Dedifferentiated amniotic fluid mesenchymal stem cell (primary cell): ENCODE results near the gene CXCL10.
"Not testable (repeated sequence)": the region's sequence is repeated elsewhere in the genome, so short reads cannot be mapped to it uniquely, and the experiment has no call there.

ENCODE experiments used
- DNase-seq: peaks from one replicate; pipeline ENCODE4 v3.0.0-alpha.2; 2016; ENCODE audit errors: extremely low spot score

CXCL10 gene

DNA sequence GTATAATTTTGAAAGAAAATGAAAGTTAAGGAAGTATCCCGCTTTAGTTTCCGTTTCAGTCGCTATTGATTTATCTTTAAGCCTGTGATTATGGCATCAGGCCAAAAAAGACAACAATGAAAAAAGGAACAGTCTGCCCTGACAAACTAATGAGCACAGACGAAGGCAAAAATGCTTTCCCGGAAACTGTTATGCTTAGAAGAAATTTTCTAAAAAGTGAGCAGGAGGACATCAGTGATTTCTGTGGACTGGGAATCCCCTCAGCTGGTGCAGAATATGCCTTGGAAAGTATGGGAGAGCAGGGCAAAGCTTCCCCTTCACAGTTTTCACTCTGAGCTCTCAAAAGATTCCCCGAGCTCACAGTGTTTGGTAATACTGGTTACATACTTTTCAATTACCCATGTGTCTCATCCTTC lies 5.1 kb upstream of the CXCL10 start:
- DNase-seq: no peak

DNA sequence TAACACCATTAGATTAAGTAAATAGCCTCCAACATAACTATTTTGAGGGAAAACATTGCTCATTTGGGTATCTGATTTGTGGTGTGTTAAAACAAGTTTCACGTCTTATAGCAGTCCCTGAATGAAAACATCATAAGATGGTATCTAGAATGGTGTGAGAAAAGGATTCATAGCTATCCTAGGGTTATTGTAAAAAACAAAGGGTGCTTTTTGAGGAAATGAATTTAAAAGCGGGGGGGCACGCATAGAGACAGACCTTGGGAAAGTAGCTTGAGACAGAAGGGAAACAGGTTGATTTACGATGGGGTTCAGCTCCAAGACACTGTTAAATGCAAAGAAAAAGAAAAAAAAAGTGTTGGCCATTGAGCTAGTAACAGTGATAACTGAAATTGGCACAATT lies 768 bp upstream of the CXCL10 start:
- no peak for DNase-seq

DNA sequence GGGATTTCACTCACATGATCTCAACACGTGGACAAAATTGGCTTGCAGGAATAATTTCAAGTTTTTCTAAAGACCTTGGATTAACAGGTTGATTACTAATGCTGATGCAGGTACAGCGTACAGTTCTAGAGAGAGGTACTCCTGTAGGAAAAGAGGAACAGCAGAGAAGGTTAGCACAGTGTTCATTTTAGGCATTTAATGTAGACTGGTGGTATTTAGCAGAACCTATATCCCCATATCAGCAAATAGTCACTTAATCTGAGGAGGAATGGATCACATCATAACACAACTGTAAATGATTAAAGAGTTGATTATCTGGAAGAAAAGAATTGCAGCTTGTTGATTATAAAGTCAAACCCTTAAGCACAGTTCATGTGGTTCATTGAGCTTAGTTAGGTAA lies 620 bp downstream of the CXCL10 start:
- DNase-seq: no peak

DNA sequence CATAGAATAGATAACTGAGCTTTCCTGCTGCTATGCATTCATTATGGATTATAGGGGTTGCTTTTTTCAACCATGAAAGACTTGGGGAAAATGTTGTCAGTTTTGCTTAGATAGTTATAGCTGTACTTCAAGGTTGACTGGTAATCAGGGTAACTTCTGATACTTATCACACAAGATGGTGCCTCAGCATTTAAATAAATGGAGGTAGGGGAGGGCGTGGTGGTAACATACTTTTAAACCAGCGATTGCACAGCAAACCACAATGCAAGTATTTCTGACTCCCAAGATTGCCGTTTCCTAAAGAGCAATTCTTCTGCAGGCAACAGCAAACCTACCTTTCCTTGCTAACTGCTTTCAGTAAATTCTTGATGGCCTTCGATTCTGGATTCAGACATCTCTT lies 1.3 kb downstream of the CXCL10 start:
- DNase-seq: no peak

DNA sequence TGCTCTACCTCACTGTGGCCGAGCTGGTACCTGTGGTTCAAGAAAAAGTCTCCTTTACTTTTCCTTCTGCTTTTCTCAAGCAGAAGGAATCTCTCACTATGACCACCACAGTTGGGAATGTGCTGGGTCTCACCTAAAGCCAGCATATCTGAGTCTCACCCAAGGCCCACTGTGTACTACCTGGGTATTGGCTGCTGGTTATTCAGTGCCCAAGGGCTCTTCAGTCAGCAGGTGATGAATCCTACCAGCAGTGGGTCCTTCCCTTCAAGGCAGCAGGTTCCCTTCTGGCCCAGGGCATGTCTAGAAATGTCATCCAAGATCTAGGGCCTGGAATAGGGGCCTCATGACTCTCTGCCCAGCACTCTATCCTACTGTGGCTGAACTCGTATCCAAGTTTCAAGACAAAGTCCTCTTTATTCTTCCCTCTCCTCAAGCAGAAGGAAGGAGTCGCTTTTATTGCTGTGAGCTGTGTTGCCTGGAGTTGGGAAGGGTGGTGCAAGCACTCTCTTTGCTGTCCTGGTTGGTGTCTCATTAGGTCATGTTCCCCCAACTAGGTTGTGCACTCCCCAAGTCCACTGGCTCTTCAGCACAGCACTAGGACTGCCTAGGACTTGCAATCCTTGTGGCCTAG lies 6.1 kb downstream of the CXCL10 start:
- no peak for DNase-seq

DNA sequence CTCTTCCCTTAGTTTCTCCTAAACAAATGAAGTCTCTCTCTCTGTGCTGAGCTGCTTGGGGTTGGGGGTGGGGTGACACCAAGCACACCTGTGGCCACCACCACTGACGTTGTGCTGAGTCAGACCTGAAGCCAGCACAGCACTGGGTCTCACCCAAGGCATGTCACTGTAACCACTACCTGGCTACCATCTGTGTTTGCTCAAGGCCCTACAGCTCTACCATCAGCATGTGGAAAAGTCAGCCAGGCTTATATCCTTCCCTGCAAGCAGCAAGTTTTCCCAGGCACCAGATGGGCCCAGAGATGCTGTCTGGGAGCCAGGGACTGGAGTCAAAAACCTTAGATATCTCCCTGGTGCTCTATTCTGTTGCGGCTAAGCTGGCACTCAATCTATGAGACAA lies 6.9 kb downstream of the CXCL10 start:
- DNase-seq: no peak

DNA sequence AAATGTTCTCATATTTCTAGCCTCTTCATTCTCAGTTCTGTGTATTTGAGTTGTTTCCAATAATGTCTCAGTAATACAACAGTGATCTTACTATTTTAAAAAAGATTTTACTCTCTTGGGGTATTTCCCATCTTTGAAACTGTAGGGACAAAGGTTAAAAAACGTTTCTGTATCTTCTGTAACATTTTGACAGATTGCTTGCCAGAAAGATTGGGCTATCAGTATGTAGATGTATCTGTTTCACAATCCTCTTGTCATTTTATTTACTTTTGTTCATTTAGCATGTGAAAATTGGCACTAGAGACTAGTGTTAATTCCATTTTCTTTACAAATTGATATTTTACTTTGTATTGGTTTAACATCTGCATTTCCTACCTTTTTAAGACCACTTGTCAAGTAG lies 9.8 kb downstream of the CXCL10 start:
- no peak for DNase-seq

DNA sequence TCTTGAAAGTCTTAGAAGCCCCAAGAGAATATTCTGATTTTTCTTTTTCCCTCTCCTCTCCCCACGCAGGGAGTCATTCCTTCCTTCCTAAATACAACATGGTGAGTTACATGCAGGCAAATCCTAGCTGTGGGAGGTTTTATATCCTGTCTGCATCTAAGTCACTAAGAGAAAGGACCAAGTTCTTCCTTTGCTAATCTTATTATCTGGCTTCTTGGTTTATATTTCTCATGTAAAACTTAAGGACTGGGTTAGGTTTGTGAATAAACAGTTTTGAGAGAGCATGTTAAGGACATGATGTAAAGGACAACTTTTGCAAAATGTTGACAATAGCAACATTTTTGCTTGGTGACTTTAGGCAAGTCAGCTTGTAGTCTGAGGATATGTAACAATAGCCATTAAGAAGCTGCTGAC lies 10.9 kb downstream of the CXCL10 start:
- no peak for DNase-seq

DNA sequence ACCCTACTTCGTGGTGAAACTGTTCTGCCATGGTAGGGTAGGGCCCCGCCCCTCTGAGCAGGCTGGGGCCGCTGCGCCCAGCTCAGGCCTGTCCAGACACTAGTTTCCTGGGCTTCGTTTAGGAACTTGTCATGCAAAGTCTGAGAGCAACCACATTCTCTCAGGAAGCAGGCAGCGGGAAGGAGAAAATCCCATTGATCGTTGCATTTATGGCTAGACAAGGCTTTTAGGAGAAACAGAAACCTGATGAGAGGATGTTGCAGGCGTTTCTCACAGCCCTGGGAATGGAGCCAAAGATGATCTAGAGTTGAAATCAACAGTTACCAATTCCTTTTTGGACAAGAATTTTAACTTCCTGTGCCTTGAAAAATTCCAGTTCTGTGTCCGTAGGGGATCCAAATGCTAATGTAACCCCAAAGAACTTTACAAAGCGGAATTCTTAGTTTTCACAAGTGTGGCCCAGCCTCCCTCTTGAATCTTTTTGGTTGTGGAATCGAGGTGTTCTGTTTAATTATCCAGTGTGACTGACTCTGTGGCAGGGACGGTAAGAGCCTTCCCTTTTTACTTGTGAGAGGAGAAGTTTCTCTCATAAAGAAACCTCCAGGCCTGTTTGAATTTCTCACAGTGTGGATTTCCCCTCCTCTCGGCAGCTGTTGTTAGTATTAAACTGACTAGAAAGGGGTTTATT lies 11.5 kb downstream of the CXCL10 start:
- peak; percentile 56 for DNase-seq

DNA sequence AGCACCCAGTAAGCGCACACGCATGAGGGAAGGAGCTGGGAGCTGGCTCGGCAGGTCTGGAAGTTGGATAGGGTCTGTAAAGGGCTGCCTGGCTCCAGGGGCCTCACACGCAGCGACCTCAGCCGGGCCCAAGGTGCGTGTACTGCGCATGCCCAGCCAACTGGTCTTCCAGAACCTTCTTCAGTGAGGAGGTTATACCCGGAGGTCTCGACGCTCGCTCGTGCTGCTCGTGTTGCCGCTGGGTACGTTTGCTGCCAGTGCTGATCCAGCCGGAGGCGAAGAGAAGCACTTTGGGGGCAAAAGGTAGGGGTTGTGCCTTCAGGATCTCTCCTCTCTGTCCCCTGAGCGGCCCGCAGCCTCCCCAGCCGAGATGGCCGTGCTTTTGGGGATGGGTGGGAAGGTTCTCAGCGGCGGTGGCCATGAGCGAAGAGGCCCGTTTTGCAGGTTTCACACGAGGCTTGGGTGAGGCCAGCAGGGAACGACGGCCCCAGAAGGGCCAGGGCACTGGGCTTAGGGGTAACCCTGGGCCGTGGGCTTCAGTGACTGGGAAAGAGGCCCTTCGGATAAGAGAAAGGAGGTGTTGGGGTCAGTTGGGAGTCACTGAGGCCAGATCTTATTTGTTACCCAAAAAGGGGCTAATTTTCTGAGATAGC lies 12.2 kb downstream of the CXCL10 start:
- no peak for DNase-seq

DNA sequence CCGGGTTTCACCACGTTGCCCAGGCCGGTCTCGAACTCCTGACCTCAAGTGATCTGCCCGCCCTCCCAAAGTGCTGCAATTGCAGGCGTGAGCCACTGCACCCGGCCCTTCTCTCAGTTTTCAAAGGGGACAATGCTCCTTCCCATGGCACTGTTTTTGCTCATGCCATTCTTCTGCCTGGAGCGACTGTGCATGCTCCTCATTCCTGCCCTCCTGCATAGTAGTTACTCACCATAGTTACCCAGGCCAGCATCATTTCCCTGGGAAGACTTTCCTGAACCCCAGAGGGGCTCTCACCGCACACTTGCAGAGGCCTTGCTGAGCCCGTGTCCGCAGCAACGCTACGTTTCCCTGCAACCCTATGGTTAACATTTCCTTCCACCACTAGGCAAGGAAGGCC lies 12.7 kb downstream of the CXCL10 start:
- no peak for DNase-seq

DNA sequence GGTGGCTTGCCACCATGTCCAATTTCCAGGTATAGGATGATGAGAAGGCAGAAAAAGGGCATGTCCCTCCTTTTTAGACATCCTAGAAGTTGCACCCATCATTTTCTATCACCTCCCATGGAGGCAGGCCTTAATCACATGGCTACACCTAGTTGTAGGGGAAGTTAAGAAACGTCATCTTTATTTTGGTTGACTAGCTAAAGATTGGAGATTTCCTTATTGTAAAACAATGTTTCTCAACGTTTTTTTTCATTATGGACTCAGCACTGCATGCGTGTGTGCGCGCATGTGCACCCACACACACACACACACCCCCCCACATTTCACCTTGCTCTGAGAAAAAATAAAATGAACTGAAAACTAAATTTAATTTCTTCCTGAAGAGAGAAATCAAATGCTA lies 14.0 kb downstream of the CXCL10 start:
- DNase-seq: no peak

DNA sequence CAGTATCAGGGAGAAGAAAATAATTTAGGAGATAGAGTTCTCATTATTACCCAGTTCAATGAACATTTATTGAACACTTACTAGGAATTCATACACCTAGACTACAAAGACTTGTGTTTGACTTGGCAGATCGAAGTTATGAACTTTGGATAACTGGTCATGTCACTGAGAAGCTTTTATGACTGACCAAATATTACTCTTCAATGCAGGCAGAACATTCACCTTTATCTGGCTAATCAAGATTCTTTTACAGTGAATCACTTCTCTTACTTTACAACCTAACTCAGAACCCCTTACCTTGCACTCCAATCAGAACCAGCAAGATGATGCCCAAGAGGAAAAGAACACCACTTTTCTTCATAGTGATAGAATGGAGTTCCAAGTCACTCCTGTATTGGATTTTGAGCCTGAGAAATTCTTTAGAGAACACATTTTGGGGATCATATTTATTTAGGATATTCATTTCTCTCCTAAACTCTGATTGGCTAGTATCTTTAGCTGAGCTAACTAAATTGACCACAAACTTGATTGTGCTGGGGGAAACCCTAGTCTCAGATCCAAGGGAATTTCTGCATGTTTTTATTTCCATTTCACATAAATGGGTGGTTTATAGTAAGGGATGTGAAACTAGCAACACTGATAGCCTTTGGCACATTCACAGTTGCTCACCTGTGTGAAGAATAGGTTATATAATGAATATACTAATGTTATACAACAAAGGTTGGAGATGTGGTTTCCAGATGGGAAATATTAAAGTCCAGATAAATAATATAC lies 16.0 kb downstream of the CXCL10 start, which contains the start of gene CXCL9:
Gene CXCL9 (minus strand): TSS at position 421 of the 774 bp plus-strand sequence. CDS start 60 bp downstream, at position 361.
- no peak for DNase-seq

DNA sequence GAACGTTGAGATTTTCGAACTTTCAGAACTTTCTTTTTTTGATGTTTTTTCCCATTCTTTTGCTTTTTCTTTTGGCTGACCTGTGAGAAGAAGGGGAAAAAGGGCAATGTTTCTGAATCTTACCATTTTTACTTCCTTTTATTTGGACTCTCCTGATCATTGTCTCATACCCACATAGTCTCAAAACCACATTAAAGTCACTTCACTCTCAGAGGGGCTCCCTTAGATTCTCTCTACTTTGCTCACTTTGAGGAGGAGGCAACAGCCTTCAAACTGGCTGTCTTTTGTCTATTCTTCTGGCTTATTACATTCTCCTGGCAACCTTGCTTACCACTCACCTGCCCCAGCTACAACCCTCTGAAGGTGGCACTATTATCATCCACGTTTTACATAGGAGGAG lies 19.7 kb downstream of the CXCL10 start:
- DNase-seq: no peak

DNA sequence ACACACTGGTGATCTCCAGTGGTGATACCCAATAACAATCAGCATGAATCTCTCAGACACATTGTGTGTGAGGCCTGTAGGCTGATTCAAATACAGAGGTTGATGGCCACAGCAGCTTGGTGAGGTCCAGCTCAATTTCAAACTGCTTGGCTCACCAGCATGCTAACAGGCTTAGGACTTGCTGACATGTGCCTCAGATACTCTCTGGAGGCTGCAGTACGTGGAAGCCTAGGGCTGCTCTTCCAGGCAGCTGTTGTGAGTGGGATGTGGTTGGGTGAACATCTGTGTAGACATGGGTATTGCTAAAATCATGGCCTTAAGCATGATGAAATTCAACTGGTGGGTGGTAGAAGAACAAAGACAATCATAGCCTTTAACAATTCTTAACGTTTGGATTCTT lies 20.3 kb downstream of the CXCL10 start:
- DNase-seq: no peak

DNA sequence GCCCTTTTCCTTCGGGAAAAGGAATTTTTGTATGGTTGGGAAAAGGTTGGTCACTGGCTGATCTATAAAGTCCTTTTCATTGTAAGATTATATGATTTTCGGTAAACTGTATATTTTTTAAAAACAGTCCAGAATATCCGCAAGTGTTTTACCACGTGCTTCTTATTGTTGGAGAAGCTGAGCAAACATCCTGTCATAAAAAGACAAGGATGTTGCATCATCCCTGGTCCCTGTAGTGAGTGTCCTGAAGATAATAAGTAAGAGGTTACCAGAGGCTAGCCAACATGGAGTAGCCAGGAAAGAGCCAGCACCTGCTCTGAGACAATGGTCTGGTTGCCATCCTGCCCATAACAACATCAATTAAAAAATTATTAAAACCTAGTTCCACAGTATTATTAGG lies 21.1 kb downstream of the CXCL10 start:
- DNase-seq: no peak

DNA sequence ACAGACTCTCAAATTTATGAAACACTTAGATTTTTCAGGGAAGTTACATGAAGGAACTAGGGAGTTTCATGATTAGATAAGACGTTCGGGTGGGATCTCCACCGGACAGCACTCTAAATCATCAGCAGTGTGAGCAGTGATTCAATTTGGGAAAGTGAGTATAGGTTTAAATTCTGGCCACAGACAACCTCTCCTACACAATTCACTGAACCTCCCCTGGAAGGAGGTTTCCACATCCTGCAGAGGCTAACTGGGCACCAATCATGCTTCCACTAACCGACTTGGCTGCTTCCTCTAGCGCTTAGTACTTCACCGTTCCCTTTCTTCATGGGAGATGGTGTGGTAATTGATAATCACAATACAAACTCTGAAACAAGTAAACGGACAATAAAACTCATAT lies 21.6 kb downstream of the CXCL10 start:
- DNase-seq: no peak

DNA sequence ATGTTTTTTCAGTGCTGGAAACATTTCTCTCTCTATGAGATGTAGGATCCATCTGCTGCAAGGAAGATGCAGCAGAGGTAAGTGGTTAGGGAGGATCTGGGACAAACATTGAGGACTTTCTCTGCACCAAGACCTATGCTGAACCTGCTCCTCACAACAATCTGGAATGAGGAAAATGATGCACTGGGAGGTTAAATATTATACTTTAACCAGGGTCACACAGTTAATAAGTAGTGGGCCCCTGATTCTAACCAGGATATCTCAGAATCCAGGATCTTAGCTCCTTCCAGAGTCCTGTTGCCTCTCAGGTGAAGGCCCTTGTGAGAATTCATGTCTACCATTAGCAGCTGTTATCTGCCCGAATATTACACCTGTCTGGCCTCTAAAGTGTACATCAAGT lies 23.0 kb downstream of the CXCL10 start:
- no peak for DNase-seq

DNA sequence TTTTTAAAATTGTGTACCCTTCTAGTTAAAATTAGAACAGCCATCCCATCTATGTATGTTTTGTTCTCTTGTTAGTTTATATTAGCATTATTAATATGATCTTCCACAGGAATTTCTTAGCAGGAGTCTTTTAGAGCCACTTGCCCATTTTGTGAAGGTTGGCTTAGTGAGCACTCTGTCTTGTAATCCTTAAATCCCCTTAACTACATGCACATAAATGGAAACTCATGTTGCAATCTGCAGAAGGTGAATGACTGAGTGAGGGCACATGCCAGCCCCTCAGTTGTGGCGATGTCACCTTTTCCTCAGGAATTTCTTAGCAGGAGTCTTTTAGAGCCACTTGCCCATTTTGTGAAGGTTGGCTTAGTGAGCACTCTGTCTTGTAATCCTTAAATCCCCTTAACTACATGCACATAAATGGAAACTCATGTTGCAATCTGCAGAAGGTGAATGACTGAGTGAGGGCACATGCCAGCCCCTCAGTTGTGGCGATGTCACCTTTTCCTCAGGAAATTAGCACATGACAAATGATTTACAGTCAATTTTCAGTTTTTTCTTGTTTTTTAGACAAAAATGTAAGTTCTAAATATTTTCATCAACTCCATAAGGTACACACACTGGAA lies 24.7 kb downstream of the CXCL10 start:
- not testable (repeated sequence) for DNase-seq

DNA sequence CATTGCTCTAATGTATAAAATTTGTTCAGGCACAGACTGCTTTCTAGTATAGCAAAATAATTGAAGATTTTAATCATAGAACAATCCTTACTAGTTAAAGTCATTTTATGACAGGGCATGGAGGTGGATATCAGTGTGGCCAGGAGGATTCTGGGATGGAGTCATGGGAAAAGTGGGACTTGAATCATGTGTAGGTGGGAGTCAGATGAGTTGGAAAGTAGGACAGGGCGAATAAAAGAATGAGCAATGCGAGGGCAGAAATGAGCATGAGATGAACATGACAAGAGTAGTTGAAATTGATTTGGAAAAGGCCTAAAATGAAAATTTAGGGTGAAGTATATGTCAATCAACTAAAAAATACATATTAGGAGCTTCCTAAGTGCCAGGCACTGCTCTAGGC lies 25.4 kb downstream of the CXCL10 start:
- no peak for DNase-seq

DNA sequence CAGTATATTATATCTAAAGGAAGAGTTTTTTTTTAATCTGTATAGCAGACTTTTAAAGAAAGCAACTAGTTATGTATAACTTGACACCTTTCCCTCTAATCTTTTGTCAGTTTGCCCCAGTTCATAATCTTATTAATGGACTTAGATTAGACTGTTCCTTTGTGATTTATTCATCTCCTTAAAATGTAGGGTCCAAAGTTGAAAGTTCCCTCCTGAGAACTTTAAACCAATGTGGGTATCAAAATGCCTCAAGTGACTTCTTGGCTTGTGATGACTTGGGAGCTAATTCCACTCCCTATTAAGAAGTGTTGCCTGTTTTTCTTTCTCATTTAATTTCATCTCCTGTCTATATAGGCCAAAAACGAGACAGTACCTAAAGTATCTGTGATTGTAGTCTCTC lies 26.2 kb downstream of the CXCL10 start:
- no peak for DNase-seq

DNA sequence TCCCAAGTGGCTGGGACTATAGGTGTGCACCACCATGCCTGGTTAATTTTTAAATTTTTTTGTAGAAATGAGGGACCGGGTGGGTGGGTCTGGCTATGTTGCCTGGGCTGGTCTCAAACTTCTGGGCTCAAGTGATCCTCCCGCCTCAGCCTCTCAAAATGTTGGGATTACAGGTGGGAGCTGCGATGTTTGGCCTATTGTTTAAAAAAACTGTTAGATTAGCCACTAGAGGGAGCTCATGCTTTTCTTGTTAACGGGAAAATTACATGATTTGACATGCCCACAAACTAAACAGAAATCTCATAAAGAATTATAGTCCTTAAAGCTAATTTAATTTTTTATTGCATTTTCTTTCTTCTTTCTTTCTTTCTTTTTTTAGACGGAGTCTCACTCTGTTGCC lies 27.6 kb downstream of the CXCL10 start:
- peak; percentile 82 for DNase-seq
